Kidney (tissue), 14 donors: Measurements from ENCODE around the gene CORO1A. TPM values are rescaled to one million over a fixed set of nuclear protein-coding genes. Genes with fewer than 3 reads are reported as not detected.

ENCODE experiments used
- DNase-seq, 5 donors: peaks; one replicate each; pipeline ENCODE4 v3.0.0-alpha.2; 2013 to 2020
- FAIRE-seq: peaks from 2 replicates; lab custom pipeline; 2012; peaks lifted over from hg19 to GRCh38; lab: Jason Lieb, UNC
- H3K27ac ChIP-seq, 2 donors: one replicate each; pipeline ENCODE4 v1.7.0; 2013; ENCODE audit warnings: low read depth in 2 of 2, low read length in 2 of 2, inconsistent platforms in 1 of 2
- H3K27me3 ChIP-seq: one replicate; pipeline ENCODE4 v1.7.1; 2013; ENCODE audit warnings: low read length, inconsistent platforms; ENCODE audit not compliant: control insufficient read depth, insufficient read depth
- H3K36me3 ChIP-seq, 3 donors: one replicate each; pipeline versions ENCODE4 v1.7.0 to v1.7.1; 2013; ENCODE audit warnings: low read length in 3 of 3, control low read depth in 1 of 3, inconsistent platforms in 1 of 3; ENCODE audit not compliant: insufficient read depth in 3 of 3, control insufficient read depth in 2 of 3
- H3K4me1 ChIP-seq, 3 donors: one replicate each; pipeline versions ENCODE4 v1.7.0 to v1.7.1; 2013; ENCODE audit warnings: low read length in 3 of 3, inconsistent platforms in 1 of 3, low read depth in 1 of 3; ENCODE audit not compliant: control insufficient read depth in 2 of 3, insufficient read depth in 2 of 3
- H3K4me3 ChIP-seq, 3 donors: one replicate each; pipeline versions ENCODE4 v1.7.0 to v1.8.1; 2013; ENCODE audit warnings: low read length in 3 of 3, control low read depth in 1 of 3, inconsistent platforms in 1 of 3
- H3K9ac ChIP-seq, 3 donors: one replicate each; pipeline versions ENCODE4 v1.7.0 to v1.7.1; 2013; ENCODE audit warnings: low read length in 3 of 3, control low read depth in 1 of 3, inconsistent platforms in 1 of 3
- H3K9me3 ChIP-seq, 3 donors: one replicate each; pipeline versions ENCODE4 v1.7.0 to v1.7.1; 2013; ENCODE audit warnings: low read length in 3 of 3, control low read depth in 1 of 3, inconsistent platforms in 1 of 3; ENCODE audit not compliant: control insufficient read depth in 2 of 3, insufficient read depth in 1 of 3
- intact Hi-C: fragments of 100-400 bp; cut with DNase I; formaldehyde crosslinking; loops from one replicate; pipeline ENCODE4 v1.11.1; 2022
- polyA plus RNA-seq: library from polyadenylated mRNA; stranded (reverse); fragments of 350-450 nt; fragmentation: Illumina TruSeq; extraction: RNeasy Lipid Tissue Mini Kit (QIAGEN cat#74804); gene quantifications from one replicate; pipeline ENCODE4 v1.2.3, GENCODE V29; 2014; ENCODE audit warnings: low read depth, low replicate concordance; ENCODE audit not compliant: insufficient read depth
- total RNA-seq: library from RNA; stranded (reverse); fragmentation: NEBNext Ultra II Directional; extraction: Animal tissue kit (Norgen Biotek cat#: 25700); gene quantifications from one replicate; pipeline ENCODE4 v1.2.1, GENCODE V29; 2021
- TF ChIP-seq, protein P1 (sequence below): IDR thresholded peaks from 3 replicates; pipeline ENCODE4 v1.5.1; 2012; ENCODE audit warnings: mild to moderate bottlenecking, moderate library complexity, borderline replicate concordance; ENCODE audit not compliant: insufficient read depth; ENCODE audit errors: extremely low read depth
- donor health status: control.
- donor health status: control.
- donor health status: control.
- donor health status: control.
- donor health status: control.
- donor health status: DM: yes; HTN: yes; CAD: no.
- donor health status: Normal renal cell carcinoma (clear cell type).

CORO1A gene
- total and polyA plus RNA-seq, 2 donors from 2014 or later, result 8.0 to 69.3 TPM

DNA sequence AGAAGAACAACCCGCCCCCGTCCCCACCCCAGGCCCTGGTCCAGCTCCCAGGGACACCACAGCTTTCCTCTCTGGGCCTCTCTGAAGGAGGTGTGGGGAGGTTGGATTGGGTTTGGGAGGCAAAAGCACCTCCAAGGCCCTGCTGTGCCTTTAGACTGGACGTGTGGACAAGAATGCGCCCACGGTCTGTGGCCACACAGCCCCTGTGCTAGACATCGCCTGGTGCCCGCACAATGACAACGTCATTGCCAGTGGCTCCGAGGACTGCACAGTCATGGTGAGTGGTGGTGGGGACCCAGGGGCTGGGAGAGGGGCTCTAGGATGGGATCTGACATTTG, 3.0 kb downstream of the CORO1A start:
- TF ChIP-seq, protein P1, sequence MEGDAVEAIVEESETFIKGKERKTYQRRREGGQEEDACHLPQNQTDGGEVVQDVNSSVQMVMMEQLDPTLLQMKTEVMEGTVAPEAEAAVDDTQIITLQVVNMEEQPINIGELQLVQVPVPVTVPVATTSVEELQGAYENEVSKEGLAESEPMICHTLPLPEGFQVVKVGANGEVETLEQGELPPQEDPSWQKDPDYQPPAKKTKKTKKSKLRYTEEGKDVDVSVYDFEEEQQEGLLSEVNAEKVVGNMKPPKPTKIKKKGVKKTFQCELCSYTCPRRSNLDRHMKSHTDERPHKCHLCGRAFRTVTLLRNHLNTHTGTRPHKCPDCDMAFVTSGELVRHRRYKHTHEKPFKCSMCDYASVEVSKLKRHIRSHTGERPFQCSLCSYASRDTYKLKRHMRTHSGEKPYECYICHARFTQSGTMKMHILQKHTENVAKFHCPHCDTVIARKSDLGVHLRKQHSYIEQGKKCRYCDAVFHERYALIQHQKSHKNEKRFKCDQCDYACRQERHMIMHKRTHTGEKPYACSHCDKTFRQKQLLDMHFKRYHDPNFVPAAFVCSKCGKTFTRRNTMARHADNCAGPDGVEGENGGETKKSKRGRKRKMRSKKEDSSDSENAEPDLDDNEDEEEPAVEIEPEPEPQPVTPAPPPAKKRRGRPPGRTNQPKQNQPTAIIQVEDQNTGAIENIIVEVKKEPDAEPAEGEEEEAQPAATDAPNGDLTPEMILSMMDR, result no peak
- no peak for FAIRE-seq
- H3K9me3 ChIP-seq, result no peaks in the 10 kb centered on the region
- H3K4me3 ChIP-seq, result no peak overlapping the region
- no peaks in the 10 kb centered on the region for H3K27me3 ChIP-seq
- peaks cover 0 to 2% (median 0%) of the 10 kb centered on the region in 3 donors for H3K4me1 ChIP-seq
- H3K9ac ChIP-seq, result no peak overlapping the region
- no peak overlapping the region for H3K27ac ChIP-seq
- no peaks in the 10 kb centered on the region for H3K36me3 ChIP-seq
- intact Hi-C loops, result no loop called here
- no peak for DNase-seq

DNA sequence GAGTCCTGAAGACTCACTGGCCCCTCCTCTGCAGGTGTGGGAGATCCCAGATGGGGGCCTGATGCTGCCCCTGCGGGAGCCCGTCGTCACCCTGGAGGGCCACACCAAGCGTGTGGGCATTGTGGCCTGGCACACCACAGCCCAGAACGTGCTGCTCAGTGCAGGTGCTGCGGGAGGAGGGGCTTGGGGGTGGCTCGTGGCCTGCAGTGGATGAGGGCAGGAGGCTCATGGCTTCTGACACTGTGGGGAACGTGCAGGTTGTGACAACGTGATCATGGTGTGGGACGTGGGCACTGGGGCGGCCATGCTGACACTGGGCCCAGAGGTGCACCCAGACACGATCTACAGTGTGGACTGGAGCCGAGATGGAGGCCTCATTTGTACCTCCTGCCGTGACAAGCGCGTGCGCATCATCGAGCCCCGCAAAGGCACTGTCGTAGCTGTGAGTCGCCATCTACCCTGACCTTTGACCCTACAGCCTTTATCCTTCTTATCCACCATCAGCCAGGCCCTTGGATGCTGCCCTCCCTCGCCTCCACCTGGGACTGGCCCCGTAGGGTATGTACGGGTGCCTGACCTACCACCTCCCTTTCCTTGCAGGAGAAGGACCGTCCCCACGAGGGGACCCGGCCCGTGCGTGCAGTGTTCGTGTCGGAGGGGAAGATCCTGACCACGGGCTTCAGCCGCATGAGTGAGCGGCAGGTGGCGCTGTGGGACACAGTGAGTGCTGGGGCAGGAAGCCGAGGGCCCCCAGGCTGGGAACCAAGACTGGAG, 3.6 kb downstream of the CORO1A start:
- intact Hi-C loops, result no loop called here

DNA sequence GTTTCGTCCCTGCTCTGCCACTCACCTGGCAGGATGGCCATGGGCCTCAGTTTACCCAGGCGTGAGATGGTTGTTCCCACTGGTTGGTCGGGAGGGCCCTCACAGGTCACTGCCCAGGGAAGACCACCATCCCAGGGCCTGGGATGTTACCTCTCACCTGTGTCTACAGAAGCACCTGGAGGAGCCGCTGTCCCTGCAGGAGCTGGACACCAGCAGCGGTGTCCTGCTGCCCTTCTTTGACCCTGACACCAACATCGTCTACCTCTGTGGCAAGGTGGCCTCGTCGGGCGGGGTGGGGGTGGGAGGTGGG, 4.1 kb downstream of the CORO1A start:
- H3K9ac ChIP-seq, result no peak overlapping the region
- no peak for FAIRE-seq
- no peaks in the 10 kb centered on the region for H3K9me3 ChIP-seq
- peaks cover 0 to 2% (median 0%) of the 10 kb centered on the region in 3 donors for H3K4me1 ChIP-seq
- TF ChIP-seq, protein P1, result no peak
- DNase-seq, result peak in 1 of 5 donors; percentile 72
- H3K27me3 ChIP-seq, result no peaks in the 10 kb centered on the region
- H3K36me3 ChIP-seq, result no peaks in the 10 kb centered on the region
- H3K27ac ChIP-seq, result no peak overlapping the region
- intact Hi-C loops, result no loop called here
- H3K4me3 ChIP-seq, result no peak overlapping the region

More for the DNA sequence above, 3.6 kb downstream of the CORO1A start:
- H3K36me3 ChIP-seq, result no peaks in the 10 kb centered on the region
- peaks cover 0 to 2% (median 0%) of the 10 kb centered on the region in 3 donors for H3K4me1 ChIP-seq
- DNase-seq (peak; percentile 23 to 90 (median 34)), FAIRE-seq (no peak)
- no peaks in the 10 kb centered on the region for H3K27me3 ChIP-seq
- no peak overlapping the region for H3K4me3 ChIP-seq
- no peaks in the 10 kb centered on the region for H3K9me3 ChIP-seq
- H3K9ac ChIP-seq, result no peak overlapping the region
- TF ChIP-seq, protein P1, result peak; percentile 38
- H3K27ac ChIP-seq, result no peak overlapping the region
